NCI-H1092 treated with DMSO at 0.1 percent for 48 hours (cell line): ENCODE measurements around the gene P4HA2.

Experiments
- DNase-seq: peaks from one replicate; lab custom pipeline; 2025; lab: John Stamatoyannopoulos, UW

P4HA2 gene

GRCh38 chr5:132250547-132250946 lies 22.9 kb upstream of the P4HA2 start:
- DNase-seq, result no peak

GRCh38 chr5:132246806-132247205 lies 19.2 kb upstream of the P4HA2 start:
- DNase-seq, result no peak

- DNase-seq, result no peak
These were observed 17.9 kb upstream of the P4HA2 start for GRCh38 chr5:132245593-132245992.

DNA sequence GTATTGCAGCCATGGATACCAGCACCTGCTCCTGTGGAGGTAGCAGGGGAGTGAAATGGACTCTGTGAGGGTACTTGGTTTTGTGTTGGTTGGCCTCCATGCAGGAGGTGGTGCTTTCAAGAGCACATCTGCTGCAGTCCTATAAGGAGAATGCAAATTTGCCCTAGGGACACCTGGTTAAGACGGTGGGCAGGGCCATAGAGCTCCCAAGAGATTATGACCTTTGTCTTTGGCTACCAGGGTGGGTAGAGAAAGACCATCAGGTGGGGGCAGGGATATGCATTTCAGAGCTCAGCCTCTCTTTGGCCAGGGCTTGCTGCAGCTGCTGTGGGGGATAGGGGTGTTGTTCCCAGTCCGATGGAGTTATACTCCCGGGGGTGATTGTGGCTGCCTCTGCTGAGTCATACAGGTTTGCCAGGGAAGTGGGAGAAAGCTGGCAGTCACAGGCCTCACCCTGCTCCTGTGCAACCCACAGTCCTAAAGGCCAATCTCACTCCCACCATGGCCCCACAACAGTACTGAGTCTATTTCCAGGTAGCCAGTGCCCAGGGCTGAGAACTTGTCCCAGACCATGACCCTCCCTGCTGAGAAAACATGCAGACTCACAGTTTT lies 15.8 kb upstream of the P4HA2 start:
- no peak for DNase-seq

- no peak for DNase-seq
These were observed 12.1 kb upstream of the P4HA2 start for GRCh38 chr5:132239776-132240175.

DNA sequence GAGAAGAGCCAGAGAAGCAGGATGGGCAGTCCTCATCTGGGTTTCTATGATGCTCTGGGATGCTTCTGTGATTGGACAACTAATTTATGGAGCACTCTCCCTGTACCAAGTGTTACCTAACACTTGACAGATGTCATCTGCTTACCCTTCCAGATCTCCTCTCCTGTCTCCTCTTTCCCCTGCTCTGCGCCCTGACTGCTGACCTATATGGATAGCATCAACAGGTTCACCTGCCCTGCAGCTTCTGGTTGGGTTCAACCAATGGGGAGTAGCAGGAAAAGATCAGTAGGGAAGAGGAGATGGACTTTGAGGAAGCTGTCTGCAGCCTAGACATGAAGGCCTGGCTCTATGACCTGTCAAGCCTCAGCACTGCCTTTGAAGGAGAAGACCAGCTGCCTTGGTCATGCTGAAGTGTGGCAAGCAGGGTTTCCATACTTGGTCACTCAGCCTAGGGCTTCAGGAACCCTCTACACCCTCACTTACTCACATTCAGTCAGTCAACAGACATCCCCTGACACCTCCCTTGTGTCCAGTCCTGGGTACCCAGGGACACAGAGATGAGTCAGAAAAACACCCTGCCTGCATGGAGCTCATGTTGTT lies 11.3 kb upstream of the P4HA2 start:
- DNase-seq, result no peak

DNA sequence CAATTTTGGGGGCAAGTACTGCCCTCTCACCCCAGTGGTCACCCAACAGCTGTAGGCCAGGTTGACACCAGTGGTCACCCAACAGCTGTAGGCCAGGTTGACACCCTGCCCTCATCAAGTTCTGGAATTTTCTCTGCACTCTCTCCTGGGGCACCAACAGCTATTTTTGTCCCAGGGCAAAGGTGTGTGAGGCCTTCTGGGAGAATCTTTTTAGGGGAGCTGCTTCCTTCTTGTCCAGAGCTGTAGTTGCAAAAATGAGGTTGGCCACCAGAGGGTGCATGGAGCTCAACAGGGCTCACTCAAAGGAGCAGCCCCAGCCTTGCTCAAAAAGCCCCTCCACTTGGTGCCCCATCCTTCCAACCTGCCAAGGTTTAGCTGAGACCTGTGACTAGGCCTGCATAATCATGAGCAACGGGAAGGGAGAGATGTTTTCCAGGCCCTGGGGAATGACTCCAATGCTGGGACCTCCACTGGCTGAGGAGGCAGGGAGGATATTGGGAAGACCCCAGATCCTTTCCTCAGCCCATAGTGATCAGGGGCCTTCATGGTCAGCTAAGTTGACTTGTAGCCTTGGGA lies 10.6 kb upstream of the P4HA2 start:
- no peak for DNase-seq

DNA sequence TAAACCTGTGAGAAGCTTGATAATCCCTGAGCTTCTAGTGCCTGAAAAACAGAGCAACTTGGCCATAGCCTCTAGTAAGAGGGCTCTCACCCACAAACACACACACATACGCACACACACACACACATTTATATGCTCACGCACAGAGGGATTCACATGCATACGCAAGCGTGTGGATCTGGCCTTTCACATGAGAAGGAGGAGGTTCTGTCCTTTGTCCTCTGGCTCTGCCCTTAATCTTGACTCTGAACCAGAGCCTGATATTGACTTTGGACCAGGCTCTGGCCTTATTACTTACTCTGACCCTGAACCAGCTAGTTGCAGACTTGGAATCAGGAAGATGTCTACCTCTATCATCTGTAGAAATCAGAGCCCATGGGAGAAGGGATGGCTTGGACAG lies 10.0 kb upstream of the P4HA2 start:
- no peak for DNase-seq

DNA sequence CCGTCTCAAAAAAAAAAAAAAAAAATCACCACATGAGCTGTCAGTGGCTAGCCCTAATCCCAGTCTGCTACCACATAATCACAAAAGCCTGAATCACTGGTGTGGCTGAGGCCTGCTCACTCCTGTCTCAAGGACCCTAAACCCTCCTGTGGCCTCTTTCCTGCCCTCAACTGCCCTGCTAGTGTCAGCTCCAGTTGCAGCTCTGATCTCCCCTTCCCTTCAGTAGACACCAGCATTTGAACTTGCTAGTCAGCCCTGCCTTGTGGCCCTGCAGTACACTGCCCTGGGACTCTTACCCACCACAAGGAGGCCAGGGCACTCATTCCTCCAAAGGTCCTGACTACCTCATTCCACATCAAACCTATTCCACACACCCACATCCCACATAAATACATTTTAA lies 9.5 kb upstream of the P4HA2 start:
- no peak for DNase-seq

DNA sequence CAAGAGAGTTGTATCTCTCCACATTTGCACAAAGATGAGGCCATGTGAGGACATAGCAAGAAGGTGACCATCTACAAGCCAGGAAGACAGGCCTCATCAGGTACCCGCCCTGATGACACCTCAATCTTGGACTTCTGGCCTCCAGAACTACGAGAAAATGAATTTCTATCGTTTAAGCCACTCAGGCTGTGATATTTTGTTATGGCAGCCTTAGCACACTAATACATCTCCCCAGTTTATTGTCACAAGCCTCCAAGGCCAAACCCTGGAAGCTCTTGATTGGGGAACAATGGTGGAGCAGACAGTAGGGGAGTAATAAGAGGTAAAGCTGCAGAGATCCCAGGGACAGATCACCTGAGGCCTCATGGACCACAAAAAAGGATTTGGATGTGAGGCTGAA lies 7.7 kb upstream of the P4HA2 start:
- no peak for DNase-seq

DNA sequence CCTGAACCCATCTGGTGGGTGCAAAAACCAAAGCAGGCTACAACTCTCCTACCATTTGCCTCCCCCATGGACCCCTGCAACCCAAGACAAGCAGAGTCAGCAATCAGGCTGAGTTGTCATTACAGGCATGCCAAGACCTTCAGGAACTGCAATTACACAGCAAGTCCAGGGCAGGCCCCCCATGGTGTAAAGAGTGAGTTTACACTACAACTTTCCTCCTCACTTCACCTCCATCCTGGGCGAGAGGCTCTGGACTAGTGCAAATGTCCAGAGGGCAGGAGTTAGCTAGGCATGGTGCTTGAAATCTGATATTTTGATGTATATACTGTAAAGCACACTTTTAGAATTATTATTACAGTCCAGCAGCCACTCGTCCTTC lies 7.0 kb upstream of the P4HA2 start:
- DNase-seq, result no peak

DNA sequence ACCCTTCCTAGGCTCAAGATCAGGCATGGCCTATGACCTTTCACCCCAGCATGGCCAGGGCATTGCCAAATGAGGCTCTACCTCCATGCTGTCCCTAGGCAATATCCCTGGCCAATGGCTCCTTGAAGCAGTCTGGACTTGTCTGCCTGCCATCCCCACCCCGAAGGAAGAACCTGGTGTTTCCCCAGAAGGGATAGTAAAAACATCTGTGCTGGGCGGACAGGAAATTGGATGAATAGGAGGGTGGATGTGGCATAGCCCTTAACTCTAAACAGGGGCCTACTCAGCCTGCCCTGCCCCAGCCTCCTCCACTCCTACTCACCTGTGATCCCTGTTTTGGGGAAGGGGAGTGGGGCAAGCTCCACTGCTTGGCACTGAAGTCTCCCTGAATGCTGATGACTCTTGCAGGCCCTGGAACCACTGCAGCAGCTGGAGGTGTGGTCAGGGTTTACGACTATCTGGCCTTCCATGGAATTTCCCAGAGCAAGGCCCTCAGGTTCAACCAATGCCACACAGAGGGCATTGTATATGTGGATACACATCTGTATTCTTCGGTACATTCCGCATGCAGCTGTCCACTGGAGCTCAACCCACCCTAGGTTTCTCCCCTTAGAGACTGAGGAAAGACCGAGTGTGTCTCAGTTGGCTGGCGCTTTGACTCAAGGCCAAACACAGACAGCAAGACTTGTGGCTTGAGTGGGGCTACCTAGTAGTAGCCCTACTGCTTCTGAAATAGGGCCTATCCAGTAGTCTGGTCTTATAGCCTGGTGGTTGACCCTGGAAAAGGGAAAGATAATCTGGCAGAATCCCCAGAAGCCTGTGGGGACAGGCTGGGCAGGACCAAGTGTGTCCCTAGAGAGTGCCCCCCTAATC lies 6.4 kb upstream of the P4HA2 start:
- DNase-seq, result no peak

- DNase-seq, result no peak
These were observed 5.4 kb upstream of the P4HA2 start for GRCh38 chr5:132233081-132233480.

DNA sequence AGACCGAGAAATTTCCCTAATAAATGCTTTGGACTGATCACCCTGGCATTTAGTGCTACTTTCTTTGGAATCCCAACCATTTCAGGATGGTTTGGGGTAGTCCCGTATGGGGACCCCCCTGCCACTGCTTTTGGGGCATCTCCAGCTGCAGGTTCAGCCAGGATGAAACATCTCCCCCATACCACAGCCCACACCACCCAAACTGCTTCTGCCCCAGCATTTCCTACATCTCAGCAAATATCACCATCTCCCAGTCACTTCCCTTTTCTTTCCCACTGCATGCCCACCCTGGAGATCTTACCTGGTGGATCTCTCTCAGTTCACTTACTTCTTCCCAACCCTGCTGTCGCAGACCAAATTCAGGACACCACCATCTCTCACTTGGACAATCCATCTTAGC lies 4.8 kb upstream of the P4HA2 start:
- no peak for DNase-seq

DNA sequence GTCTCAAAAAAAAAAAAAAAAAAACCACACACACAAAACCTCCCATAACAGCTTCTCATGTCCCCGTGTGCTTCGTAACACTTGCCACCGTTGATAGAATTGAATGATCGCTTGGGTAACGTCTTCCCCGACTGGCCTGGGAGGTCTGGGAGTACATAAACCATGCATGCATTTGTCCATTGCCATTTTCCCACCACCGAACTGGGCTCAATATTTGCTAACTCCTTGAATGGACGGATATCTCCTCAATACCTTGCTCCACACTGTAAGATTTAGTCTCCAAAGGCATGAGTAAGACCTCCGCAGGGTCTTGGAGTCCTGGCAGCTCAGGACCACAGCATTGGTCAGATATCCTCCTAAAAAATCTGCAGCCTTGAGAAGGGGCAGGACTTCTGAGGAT lies 3.2 kb upstream of the P4HA2 start:
- DNase-seq, result no peak

GRCh38 chr5:132229236-132229635 lies 1.6 kb upstream of the P4HA2 start:
- DNase-seq, result no peak

GRCh38 chr5:132228241-132229035 lies 785 bp upstream of the P4HA2 start:
- no peak for DNase-seq

- no peak for DNase-seq
These were observed 493 bp downstream of the P4HA2 start for GRCh38 chr5:132227235-132227484.

DNA sequence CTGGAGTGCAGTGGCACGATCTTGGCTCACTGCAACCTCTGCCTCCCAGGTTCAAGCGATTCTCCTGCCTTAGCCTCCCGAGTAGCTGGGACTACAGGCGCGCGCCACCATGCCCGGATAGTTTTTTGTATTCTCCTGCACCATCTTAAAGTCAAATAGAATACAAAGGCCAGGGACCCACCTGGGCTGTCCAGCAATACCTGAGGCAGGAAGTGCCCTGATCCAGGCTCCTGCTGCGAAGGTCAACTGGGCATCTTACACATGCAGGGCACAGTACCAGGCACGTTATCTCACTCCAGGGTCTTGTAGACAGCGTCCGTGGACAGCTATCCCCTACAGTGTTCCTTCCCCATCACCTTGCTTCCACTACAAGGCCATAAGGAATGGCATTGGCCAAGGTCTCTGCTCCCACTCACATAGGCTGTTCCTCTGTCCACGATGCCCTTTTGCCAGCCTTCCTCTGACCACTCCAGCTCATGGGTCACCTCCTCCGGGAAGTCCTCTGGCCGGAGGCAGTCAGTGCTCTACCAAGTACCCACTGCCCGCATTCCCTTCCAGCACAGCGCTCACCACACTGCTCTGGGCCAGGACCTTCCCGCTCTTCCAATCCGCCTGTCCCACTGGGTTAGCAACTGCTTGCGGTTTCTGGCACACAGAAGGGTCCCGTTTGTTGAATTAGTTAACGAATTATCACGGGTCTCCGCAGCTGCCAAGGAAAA lies 978 bp downstream of the P4HA2 start:
- no peak for DNase-seq

DNA sequence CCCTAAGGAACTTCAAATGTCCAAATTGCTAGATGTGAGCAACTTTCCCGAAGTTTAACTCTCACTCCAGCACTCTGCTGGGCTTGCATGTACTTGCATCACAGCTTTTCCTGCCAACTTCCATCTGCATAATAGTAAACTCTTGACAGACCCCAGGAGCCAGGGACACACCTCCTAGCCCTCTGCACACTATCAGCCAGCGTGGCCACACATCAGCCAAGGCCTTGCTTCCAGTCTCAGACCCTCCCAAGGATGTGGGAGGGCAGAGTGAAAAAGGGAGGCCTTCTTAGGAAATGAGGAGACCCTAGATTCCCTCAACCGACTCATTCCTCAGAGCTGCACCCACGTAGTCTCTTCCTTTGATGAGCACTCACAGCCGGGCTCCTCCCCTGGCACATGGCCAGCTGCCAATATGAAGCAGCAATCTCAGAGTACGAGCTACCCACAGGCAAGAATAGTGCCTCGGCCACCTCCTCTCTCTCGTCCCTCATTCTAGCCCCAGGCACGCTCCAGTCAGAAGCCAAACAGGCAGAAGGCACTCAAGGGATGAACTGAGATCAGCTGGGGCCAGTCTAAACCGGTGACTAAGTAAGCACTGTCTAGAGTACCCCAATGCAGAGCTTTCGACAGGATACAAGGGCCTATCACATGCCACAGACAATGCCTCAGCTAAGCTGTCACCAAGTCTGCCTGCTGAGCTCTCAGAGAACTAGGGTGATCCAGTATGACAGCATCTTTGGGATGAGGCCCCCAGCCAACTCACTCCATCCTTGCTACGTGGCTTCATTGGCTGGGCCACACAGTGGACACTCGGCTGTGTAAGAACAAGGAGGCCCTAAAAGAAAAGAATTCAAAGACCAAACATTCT lies 2.3 kb downstream of the P4HA2 start:
- DNase-seq, result no peak

DNA sequence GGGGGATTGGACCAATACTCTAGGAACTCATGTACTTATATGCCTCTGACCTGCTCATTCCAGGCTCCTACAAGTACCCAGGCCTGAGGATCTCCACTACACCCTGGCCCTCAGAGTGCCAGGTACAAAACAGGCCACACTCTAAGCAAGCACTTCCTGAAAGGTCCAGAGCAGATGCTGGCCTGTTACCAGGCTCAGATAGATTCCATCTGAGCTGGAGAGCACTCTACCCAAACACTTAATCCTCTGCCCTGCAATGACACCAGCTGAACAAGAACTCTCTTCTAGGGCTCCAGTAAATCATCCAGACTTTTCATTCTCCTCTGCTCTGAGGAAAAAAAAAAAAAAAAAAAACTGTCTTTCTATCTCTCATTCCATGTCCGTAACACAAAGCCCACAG lies 2.9 kb downstream of the P4HA2 start:
- DNase-seq, result no peak
